SK-N-SH treated with all-trans-retinoic acid at 6 μM for 48 hours (cell line): ENCODE results near the gene ACIN1.

ENCODE experiments used
- ARNTL ChIP-seq: fragments of 450-650 bp; formaldehyde crosslinking; IDR thresholded peaks from 2 replicates; pipeline ENCODE4 v1.5.0; 2020; ENCODE audit warnings: low read depth, mild to moderate bottlenecking, moderate library complexity, borderline replicate concordance
- BACH2 ChIP-seq: fragments of 250-450 bp; sonication (Bioruptor Pico); IDR thresholded peaks from 2 replicates; pipeline ENCODE4 v1.9.0; 2021; ENCODE audit warnings: mild to moderate bottlenecking, borderline replicate concordance
- CSDC2 ChIP-seq: fragments of 250-450 bp; sonication (Bioruptor Pico); IDR thresholded peaks from 2 replicates; pipeline ENCODE4 v1.5.0; 2020; ENCODE audit warnings: mild to moderate bottlenecking, moderate library complexity
- GLIS3 ChIP-seq: fragments of 250-450 bp; sonication (Bioruptor Pico); IDR thresholded peaks from 2 replicates; pipeline ENCODE4 v1.5.0; 2020; ENCODE audit warnings: mild to moderate bottlenecking, moderate library complexity
- OSR1 ChIP-seq: fragments of 250-450 bp; sonication (Bioruptor Pico); IDR thresholded peaks from 2 replicates; pipeline ENCODE4 v1.8.0; 2022; ENCODE audit warnings: moderate library complexity, mild to moderate bottlenecking, inconsistent platforms
- SNAI2 ChIP-seq: fragments of 250-450 bp; sonication (Bioruptor Pico); IDR thresholded peaks from 2 replicates; pipeline ENCODE4 v1.5.0; 2020; ENCODE audit warnings: mild to moderate bottlenecking, moderate library complexity
- TCF4 ChIP-seq: fragments of 250-450 bp; sonication (Bioruptor Pico); IDR thresholded peaks from 2 replicates; pipeline ENCODE4 v1.8.0; 2021; ENCODE audit warnings: mild to moderate bottlenecking, moderate library complexity, borderline replicate concordance
- ZC3H10 ChIP-seq: fragments of 250-450 bp; sonication (Bioruptor Pico); IDR thresholded peaks from 2 replicates; pipeline ENCODE4 v1.5.1; 2021; ENCODE audit warnings: mild to moderate bottlenecking, moderate library complexity
- ZFP30 ChIP-seq: fragments of 450-650 bp; formaldehyde crosslinking; IDR thresholded peaks from 2 replicates; pipeline ENCODE4 v1.5.0; 2022; ENCODE audit warnings: mild to moderate bottlenecking, moderate library complexity
- ZNF70 ChIP-seq: fragments of 450-650 bp; formaldehyde crosslinking; IDR thresholded peaks from 2 replicates; pipeline ENCODE4 v1.5.0; 2020; ENCODE audit warnings: mild to moderate bottlenecking, moderate library complexity
- TF ChIP-seq, protein P1 (sequence below): fragments of 250-450 bp; sonication (Bioruptor Pico); IDR thresholded peaks from 2 replicates; pipeline ENCODE4 v1.8.0; 2020; ENCODE audit warnings: mild to moderate bottlenecking, moderate library complexity, borderline replicate concordance
- TF ChIP-seq, protein P2 (sequence below): fragments of 250-450 bp; sonication (Bioruptor Pico); IDR thresholded peaks from 2 replicates; pipeline ENCODE4 v1.5.1; 2020; ENCODE audit warnings: low read depth, mild to moderate bottlenecking, moderate library complexity

DNA sequence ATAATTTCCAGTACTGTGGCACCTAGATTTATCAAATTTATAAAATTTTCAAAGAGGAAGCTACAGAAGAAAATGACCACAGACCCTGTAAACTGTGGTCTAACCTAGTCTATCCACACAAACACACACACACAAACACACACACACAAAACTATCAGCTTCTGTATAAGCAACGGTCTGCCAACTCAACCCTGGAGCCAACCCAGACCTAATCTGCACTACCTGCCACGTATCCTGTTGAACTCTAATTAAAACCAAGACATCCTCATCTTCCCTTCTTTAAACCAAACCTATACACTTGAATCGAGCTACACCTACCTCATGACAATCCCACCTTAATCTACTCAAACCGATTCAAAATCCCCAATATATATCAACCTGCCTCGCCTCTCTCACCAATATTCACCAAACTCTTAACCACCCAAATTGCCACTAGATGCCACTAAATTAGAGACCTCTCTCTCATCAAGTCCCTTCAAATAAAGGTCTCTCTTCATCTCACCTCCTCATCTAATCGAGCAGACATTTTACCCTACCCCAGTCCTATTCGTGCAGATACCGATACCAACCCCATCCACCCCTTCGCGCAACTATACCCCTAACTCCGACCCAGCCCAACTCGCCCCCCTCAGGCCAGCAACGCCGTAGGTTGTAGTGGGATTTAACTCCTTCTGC is 808 bp downstream of the ACIN1 start:
- no peak for TF ChIP-seq BACH2 (CRISPR knock-in tag)
- TF ChIP-seq GLIS3 (CRISPR knock-in tag): no peak
- TF ChIP-seq OSR1 (CRISPR knock-in tag): no peak
- TF ChIP-seq ZNF70 (CRISPR knock-in tag): no peak
- no peak for TF ChIP-seq SNAI2 (CRISPR knock-in tag)
- TF ChIP-seq ARNTL: no peak
- TF ChIP-seq TCF4 (CRISPR knock-in tag): no peak
- TF ChIP-seq CSDC2: no peak
- no peak for TF ChIP-seq ZC3H10
- TF ChIP-seq ZFP30 (CRISPR knock-in tag): no peak
- TF ChIP-seq, protein P1, sequence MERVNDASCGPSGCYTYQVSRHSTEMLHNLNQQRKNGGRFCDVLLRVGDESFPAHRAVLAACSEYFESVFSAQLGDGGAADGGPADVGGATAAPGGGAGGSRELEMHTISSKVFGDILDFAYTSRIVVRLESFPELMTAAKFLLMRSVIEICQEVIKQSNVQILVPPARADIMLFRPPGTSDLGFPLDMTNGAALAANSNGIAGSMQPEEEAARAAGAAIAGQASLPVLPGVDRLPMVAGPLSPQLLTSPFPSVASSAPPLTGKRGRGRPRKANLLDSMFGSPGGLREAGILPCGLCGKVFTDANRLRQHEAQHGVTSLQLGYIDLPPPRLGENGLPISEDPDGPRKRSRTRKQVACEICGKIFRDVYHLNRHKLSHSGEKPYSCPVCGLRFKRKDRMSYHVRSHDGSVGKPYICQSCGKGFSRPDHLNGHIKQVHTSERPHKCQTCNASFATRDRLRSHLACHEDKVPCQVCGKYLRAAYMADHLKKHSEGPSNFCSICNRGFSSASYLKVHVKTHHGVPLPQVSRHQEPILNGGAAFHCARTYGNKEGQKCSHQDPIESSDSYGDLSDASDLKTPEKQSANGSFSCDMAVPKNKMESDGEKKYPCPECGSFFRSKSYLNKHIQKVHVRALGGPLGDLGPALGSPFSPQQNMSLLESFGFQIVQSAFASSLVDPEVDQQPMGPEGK: no peak
- TF ChIP-seq, protein P2, sequence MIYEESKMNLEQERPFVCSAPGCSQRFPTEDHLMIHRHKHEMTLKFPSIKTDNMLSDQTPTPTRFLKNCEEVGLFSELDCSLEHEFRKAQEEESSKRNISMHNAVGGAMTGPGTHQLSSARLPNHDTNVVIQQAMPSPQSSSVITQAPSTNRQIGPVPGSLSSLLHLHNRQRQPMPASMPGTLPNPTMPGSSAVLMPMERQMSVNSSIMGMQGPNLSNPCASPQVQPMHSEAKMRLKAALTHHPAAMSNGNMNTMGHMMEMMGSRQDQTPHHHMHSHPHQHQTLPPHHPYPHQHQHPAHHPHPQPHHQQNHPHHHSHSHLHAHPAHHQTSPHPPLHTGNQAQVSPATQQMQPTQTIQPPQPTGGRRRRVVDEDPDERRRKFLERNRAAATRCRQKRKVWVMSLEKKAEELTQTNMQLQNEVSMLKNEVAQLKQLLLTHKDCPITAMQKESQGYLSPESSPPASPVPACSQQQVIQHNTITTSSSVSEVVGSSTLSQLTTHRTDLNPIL (CRISPR knock-in tag): no peak
